ENCODE results near the gene PODXL. TPM values are rescaled to one million over a fixed set of nuclear protein-coding genes. Genes with fewer than 3 reads are reported as not detected.

The PODXL gene
- total RNA-seq (ENCODE audit: low replicate concordance): 37.7 and 38.4 TPM in 2 replicates

DNA sequence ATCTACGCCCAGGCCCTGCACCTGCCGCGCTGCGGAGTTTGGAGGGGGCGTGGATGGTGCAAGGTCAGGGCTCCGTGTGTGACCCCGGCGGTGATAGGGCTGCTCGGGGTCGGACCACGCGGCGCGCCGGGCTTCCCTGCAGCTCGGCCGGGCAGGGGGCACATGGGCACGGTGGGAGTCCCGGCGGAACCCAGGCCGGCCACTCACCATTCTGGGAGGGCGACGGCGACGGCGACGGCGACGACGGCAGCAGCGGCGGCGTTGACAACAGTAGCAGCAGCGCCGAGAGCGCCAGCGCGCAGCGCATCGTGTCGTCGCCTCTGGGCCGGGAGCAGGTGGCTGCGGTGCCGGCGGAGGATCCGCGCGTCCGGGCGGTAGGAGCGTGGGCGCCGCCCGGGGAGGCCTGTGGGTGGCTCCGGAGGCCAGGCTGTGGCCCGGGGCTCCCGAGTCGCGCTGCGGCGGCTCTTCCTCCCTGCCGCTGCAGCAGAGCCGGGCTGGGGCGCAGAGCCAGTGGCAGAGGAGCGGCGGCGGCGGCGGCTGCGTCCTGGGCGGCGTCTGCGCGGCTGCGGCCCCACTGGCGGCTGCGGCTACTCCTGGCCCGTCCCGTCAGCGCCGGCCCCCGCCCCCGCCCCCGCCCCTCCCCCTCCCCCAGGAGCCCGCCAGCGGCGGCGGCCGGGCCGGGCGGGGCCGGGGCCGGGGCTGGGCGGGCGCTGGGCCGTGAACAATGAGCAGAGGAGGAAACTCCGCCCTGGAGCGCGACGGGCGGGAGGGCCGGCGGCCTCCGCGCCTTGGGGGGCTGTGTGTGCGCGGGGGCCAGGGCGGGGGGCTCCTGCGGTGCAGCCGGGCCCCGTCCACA is at the start of gene PODXL:
Gene PODXL, minus strand, starts transcription at position 576 of the 856 bp plus-strand sequence. Its CDS starts 269 bp downstream, at position 307.
- H3K79me2 ChIP-seq (ENCODE audit: low read depth): peaks cover 51% of the 10 kb centered on the region
- peak within 1 kb of the TSS; percentile 39 for H3K9ac ChIP-seq

GRCh38 chr7:131605280-131605878 is 49.0 kb upstream of the PODXL start:
- DNase-seq (ENCODE audit: low spot score): peak; percentile 89
- peaks cover 73% of the 10 kb centered on the region for H3K4me1 Mint-ChIP-seq

More for the DNA sequence above, at the start of gene PODXL:
- H3K27ac Mint-ChIP-seq: no peak within 1 kb of the TSS
- DNase-seq (ENCODE audit: low spot score): peak; percentile 91
- Histone ChIP-seq H3K27ac (no peak within 1 kb of the TSS), H3K4me1 (peaks cover 29% of the 10 kb centered on the region), H3K4me2 (peak within 1 kb of the TSS; percentile 98), H3K4me3 (peak within 1 kb of the TSS; percentile 78), H3F3A (ENCODE audit: low read depth) (peaks cover 25% of the 10 kb centered on the region), H3K9me3 (ENCODE audit: low read depth) (no peaks in the 10 kb centered on the region), H3K36me3 (no peaks in the 10 kb centered on the region), H3K27me3 (peaks cover 30% of the 10 kb centered on the region), H2AFZ (replicated peaks) (peak within 1 kb of the TSS; percentile 88), H4K20me1 (ENCODE audit: low read depth) (peaks cover 19% of the 10 kb centered on the region)
- H3K4me3 Mint-ChIP-seq: peak within 1 kb of the TSS; percentile 91
- peaks cover 47% of the 10 kb centered on the region for H3K4me1 Mint-ChIP-seq
- no peaks in the 10 kb centered on the region for H3K9me3 Mint-ChIP-seq
- peaks cover 3% of the 10 kb centered on the region for H3K36me3 Mint-ChIP-seq
- peaks cover 13% of the 10 kb centered on the region for H3K27me3 Mint-ChIP-seq (ENCODE audit: insufficient read depth, low read depth)
- no peak for TF ChIP-seq CTCF (IDR thresholded peaks at IDR 0.05)
- peak; percentile 36 for TF ChIP-seq EZH2 (IDR thresholded peaks at IDR 0.05)
- TF ChIP-seq EZH2phosphoT487 (IDR thresholded peaks at IDR 0.05): no peak

GRCh38 chr7:131604841-131605279 is 48.4 kb upstream of the PODXL start:
- peak overlapping the region; percentile 40 for H3K4me2 ChIP-seq
- DNase-seq (ENCODE audit: low spot score): no peak
- H3K27me3 ChIP-seq: no peaks in the 10 kb centered on the region
- H3K9me3 Mint-ChIP-seq: no peaks in the 10 kb centered on the region
- TF ChIP-seq CTCF (IDR thresholded peaks at IDR 0.05): no peak
- no peak for TF ChIP-seq EZH2 (IDR thresholded peaks at IDR 0.05)
- TF ChIP-seq EZH2phosphoT487 (IDR thresholded peaks at IDR 0.05): no peak
- H3K36me3 ChIP-seq: no peaks in the 10 kb centered on the region
- no peak overlapping the region for H2AFZ ChIP-seq (replicated peaks)
- H3K79me2 ChIP-seq (ENCODE audit: low read depth): no peaks in the 10 kb centered on the region
- peak overlapping the region; percentile 98 for H3K27ac ChIP-seq
- peaks cover 86% of the 10 kb centered on the region for H3K4me1 ChIP-seq
- H3K36me3 Mint-ChIP-seq: no peaks in the 10 kb centered on the region
- H3K27me3 Mint-ChIP-seq (ENCODE audit: insufficient read depth, low read depth): peaks cover 8% of the 10 kb centered on the region
- H3K27ac Mint-ChIP-seq: peak overlapping the region; percentile 97
- H3K4me3 Mint-ChIP-seq: peak overlapping the region; percentile 64
- H3F3A ChIP-seq (ENCODE audit: low read depth): peaks cover 70% of the 10 kb centered on the region
- H3K4me1 Mint-ChIP-seq: peaks cover 77% of the 10 kb centered on the region
- H3K9me3 ChIP-seq (ENCODE audit: low read depth): no peaks in the 10 kb centered on the region
- no peak overlapping the region for H3K9ac ChIP-seq
- no peaks in the 10 kb centered on the region for H4K20me1 ChIP-seq (ENCODE audit: low read depth)
- no peak overlapping the region for H3K4me3 ChIP-seq

More at GRCh38 chr7:131605280-131605878, 49.0 kb upstream of the PODXL start:
- Mint-ChIP-seq H3K36me3 (no peaks in the 10 kb centered on the region), H3K27me3 (ENCODE audit: insufficient read depth, low read depth) (peaks cover 8% of the 10 kb centered on the region), H3K27ac (peak overlapping the region; percentile 97), H3K4me3 (peak overlapping the region; percentile 46), H3K9me3 (no peaks in the 10 kb centered on the region)
- peak overlapping the region; percentile 98 for H3K27ac ChIP-seq
- no peak overlapping the region for H2AFZ ChIP-seq (replicated peaks)
- H3K4me3 ChIP-seq: no peak overlapping the region
- peaks cover 81% of the 10 kb centered on the region for H3K4me1 ChIP-seq
- no peaks in the 10 kb centered on the region for H3K36me3 ChIP-seq
- H3K79me2 ChIP-seq (ENCODE audit: low read depth): no peaks in the 10 kb centered on the region
- no peaks in the 10 kb centered on the region for H4K20me1 ChIP-seq (ENCODE audit: low read depth)
- peaks cover 65% of the 10 kb centered on the region for H3F3A ChIP-seq (ENCODE audit: low read depth)
- no peaks in the 10 kb centered on the region for H3K27me3 ChIP-seq
- H3K9me3 ChIP-seq (ENCODE audit: low read depth): no peaks in the 10 kb centered on the region
- no peak overlapping the region for H3K9ac ChIP-seq
- H3K4me2 ChIP-seq: peak overlapping the region; percentile 40
- TF ChIP-seq EZH2phosphoT487 (IDR thresholded peaks at IDR 0.05) (peak; percentile 31), EZH2 (IDR thresholded peaks at IDR 0.05) (no peak)

All from neural progenitor cell (in vitro differentiated cells).